OCI-LY1 (cell line): Measurements from ENCODE around the gene FAM193B.
A peak's percentile ranks its signal among the peaks of the same experiment; 100 is the strongest.

Experiments used
- H2AFZ ChIP-seq: fragments of 200-600 bp; sonication (generic), shearing (Covaris generic); 2 replicates; pipeline ENCODE4 v1.6.0; 2014; ENCODE audit warnings: antibody characterized with exemption, mild to moderate bottlenecking, low read length
- H3F3A ChIP-seq: fragments of 200-600 bp; sonication (generic), shearing (Covaris generic); 2 replicates; pipeline ENCODE4 v1.6.0; 2014; ENCODE audit warnings: mild to moderate bottlenecking, antibody characterized with exemption, low read length, moderate library complexity; ENCODE audit not compliant: insufficient read depth
- H3K27ac ChIP-seq: fragments of 200-600 bp; sonication (generic); 2 replicates; pipeline ENCODE4 v1.5.1; 2014; ENCODE audit warnings: low read length, mixed run types, mild to moderate bottlenecking, low read depth; ENCODE audit not compliant: poor library complexity, severe bottlenecking
- H3K27me3 ChIP-seq: fragments of 200-600 bp; sonication (generic); 2 replicates; pipeline ENCODE4 v1.6.0; 2014; ENCODE audit warnings: antibody characterized with exemption, mild to moderate bottlenecking, low read length, moderate library complexity; ENCODE audit not compliant: insufficient read depth
- H3K36me3 ChIP-seq: fragments of 200-600 bp; sonication (generic); 2 replicates; pipeline ENCODE4 v1.6.1; 2014; ENCODE audit warnings: mild to moderate bottlenecking, antibody characterized with exemption, low read length, moderate library complexity, mixed read lengths; ENCODE audit not compliant: insufficient read depth
- H3K4me1 ChIP-seq: fragments of 200-600 bp; sonication (generic); 2 replicates; pipeline ENCODE4 v1.5.1; 2014; ENCODE audit warnings: mild to moderate bottlenecking, low read length, moderate library complexity; ENCODE audit not compliant: insufficient read depth, severe bottlenecking
- H3K4me2 ChIP-seq: fragments of 200-600 bp; sonication (generic), shearing (Covaris generic); 2 replicates; pipeline ENCODE4 v1.6.1; 2014; ENCODE audit warnings: low read length
- H3K4me3 ChIP-seq: fragments of 200-600 bp; sonication (generic); 2 replicates; pipeline ENCODE4 v1.5.1; 2014; ENCODE audit warnings: low read length, low read depth, mild to moderate bottlenecking, mixed read lengths; ENCODE audit not compliant: poor library complexity, severe bottlenecking
- H3K79me2 ChIP-seq: fragments of 200-600 bp; shearing (Covaris generic); 2 replicates; pipeline ENCODE4 v1.6.1; 2016; ENCODE audit warnings: mixed run types, low read length, mixed read lengths; ENCODE audit not compliant: insufficient read depth
- H3K9ac ChIP-seq: fragments of 200-600 bp; sonication (generic), shearing (Covaris generic); 2 replicates; pipeline ENCODE4 v1.6.1; 2014; ENCODE audit warnings: mild to moderate bottlenecking, low read length, mixed read lengths
- H3K9me2 ChIP-seq: fragments of 200-600 bp; sonication (generic), shearing (Covaris generic); 2 replicates; pipeline ENCODE4 v1.6.1; 2014; ENCODE audit warnings: low read depth, mild to moderate bottlenecking, low read length, mixed read lengths
- H3K9me3 ChIP-seq: fragments of 200-600 bp; shearing (Covaris generic); 2 replicates; pipeline ENCODE4 v1.6.1; 2014; ENCODE audit warnings: low read length, mixed read lengths
- H4K20me1 ChIP-seq: fragments of 200-600 bp; sonication (generic), shearing (Covaris generic); 2 replicates; pipeline ENCODE4 v1.6.0; 2016; ENCODE audit warnings: mild to moderate bottlenecking, low read length; ENCODE audit not compliant: insufficient read depth
- EZH2 ChIP-seq: fragments of 200-600 bp; sonication (generic), shearing (Covaris generic); IDR thresholded peaks from 2 replicates; pipeline ENCODE4 v1.8.0; 2017; ENCODE audit warnings: borderline replicate concordance, mixed run types, mild to moderate bottlenecking, antibody characterized with exemption, low read length, moderate library complexity, mixed read lengths
- TF ChIP-seq, protein P1 (sequence below): fragments of 200-600 bp; sonication (generic), shearing (Covaris generic); IDR thresholded peaks from 2 replicates; pipeline ENCODE4 v1.5.1; 2017; ENCODE audit warnings: mild to moderate bottlenecking, antibody characterized with exemption, low read length, moderate library complexity, mixed read lengths

The FAM193B gene

DNA sequence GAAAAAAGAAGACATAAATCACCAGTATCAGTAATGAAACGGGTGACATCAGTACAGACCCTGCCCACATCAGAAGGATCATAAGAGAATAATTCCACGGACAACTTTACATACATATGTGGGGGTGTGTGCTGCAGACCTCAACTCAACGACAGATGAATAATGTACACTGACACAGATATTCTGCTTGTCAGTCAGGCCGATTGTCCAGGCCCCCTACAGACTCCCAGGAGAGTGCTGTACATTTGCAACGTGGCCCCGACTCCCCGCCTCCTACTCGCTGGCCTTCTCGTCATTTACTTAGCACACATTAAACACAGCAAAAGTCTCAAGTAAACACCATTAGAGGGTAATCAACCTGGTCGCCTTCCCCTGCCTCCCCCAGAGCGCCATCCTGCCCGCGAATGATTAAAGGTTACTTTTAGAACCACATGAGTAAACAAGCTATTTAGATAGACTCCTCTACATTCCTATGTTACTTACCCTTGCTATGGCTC, 34.1 kb upstream of the FAM193B start:
- Histone ChIP-seq H3K4me1 (peaks cover 17% of the 10 kb centered on the region), H4K20me1 (no peaks in the 10 kb centered on the region), H3K27ac (no peak overlapping the region), H3K36me3 (peaks cover 5% of the 10 kb centered on the region), H3K9me2 (no peaks in the 10 kb centered on the region), H2AFZ (no peak overlapping the region), H3K4me3 (no peak overlapping the region), H3K9me3 (no peaks in the 10 kb centered on the region), H3K27me3 (no peaks in the 10 kb centered on the region), H3K4me2 (no peak overlapping the region), H3K79me2 (peaks cover 5% of the 10 kb centered on the region; the same call in 1 of the 2 replicates), H3F3A (no peaks in the 10 kb centered on the region), H3K9ac (no peak overlapping the region)
- no peak for TF ChIP-seq EZH2
- TF ChIP-seq, protein P1, sequence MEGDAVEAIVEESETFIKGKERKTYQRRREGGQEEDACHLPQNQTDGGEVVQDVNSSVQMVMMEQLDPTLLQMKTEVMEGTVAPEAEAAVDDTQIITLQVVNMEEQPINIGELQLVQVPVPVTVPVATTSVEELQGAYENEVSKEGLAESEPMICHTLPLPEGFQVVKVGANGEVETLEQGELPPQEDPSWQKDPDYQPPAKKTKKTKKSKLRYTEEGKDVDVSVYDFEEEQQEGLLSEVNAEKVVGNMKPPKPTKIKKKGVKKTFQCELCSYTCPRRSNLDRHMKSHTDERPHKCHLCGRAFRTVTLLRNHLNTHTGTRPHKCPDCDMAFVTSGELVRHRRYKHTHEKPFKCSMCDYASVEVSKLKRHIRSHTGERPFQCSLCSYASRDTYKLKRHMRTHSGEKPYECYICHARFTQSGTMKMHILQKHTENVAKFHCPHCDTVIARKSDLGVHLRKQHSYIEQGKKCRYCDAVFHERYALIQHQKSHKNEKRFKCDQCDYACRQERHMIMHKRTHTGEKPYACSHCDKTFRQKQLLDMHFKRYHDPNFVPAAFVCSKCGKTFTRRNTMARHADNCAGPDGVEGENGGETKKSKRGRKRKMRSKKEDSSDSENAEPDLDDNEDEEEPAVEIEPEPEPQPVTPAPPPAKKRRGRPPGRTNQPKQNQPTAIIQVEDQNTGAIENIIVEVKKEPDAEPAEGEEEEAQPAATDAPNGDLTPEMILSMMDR, result no peak

DNA sequence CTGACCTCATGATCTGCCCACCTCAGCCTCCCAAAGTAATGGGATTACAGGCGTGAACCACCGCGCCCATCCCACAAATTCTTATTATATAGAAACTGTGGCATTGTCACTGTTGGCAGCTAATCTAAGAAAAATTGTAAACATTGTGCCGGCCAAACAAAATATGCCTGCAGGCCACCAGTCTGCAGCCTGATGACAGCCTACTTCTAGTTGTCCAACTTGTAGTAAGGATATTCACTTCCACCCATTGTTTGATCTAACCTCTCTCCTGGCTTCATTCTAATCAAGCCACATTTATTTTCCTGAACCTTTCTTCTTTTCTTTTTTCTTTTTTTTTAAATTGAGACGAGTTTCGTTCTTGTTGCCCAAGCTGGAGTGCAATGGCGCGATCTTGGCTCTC, 24.0 kb upstream of the FAM193B start:
- Histone ChIP-seq H3K79me2 (no peaks in the 10 kb centered on the region), H2AFZ (no peak overlapping the region), H3K9me3 (no peaks in the 10 kb centered on the region), H3K9ac (no peak overlapping the region), H3K4me3 (no peak overlapping the region), H3K9me2 (no peaks in the 10 kb centered on the region), H3K4me1 (no peaks in the 10 kb centered on the region), H3K36me3 (no peaks in the 10 kb centered on the region), H3K27me3 (no peaks in the 10 kb centered on the region), H3F3A (no peaks in the 10 kb centered on the region), H4K20me1 (no peaks in the 10 kb centered on the region), H3K27ac (no peak overlapping the region), H3K4me2 (no peak overlapping the region)
- TF ChIP-seq, protein P1, result no peak
- TF ChIP-seq EZH2, result no peak

DNA sequence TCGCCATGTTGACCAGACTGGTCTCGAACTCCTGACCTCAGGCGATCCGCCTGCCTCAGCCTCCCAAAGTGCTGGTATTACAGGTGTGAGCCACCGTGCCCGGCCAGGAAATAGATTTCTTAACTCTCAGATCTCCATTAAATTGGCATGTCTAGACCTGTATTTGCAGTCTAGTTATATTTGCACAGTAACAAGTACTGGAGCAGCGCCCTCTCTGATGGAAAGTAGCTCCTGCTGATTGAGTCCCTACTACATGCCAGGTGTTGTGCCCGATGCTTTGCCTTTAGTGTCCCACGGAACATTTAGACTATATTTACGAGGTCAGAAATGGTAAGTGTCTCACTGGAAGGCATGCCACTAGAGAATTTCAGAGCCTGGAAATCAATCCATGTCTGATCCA, 21.8 kb upstream of the FAM193B start:
- Histone ChIP-seq H2AFZ (no peak overlapping the region), H3K79me2 (no peaks in the 10 kb centered on the region), H3K27ac (no peak overlapping the region), H3K27me3 (no peaks in the 10 kb centered on the region), H3K9me3 (no peaks in the 10 kb centered on the region), H3K9me2 (no peaks in the 10 kb centered on the region), H4K20me1 (no peaks in the 10 kb centered on the region), H3K4me2 (no peak overlapping the region), H3K4me1 (no peaks in the 10 kb centered on the region), H3K9ac (no peak overlapping the region), H3K36me3 (no peaks in the 10 kb centered on the region), H3K4me3 (no peak overlapping the region), H3F3A (no peaks in the 10 kb centered on the region)
- TF ChIP-seq, protein P1, result peak; percentile 22; the same call in 1 of the 2 replicates
- no peak for TF ChIP-seq EZH2
